Mesothelial cell of epicardium (in vitro differentiated cells): Measurements from ENCODE around the gene UBE2E2. TPM values are rescaled to one million over a fixed set of nuclear protein-coding genes. Genes with fewer than 3 reads are reported as not detected.

Experiments used
- DNase-seq, 2 experiments: peaks; one replicate each; pipeline ENCODE4 v3.0.0; 2021; ENCODE audit warnings: low spot score in 2 of 2; ENCODE audit not compliant: unreplicated experiment in 2 of 2
- H3K27ac Mint-ChIP-seq: 2 replicates; pipeline ENCODE4 v1.8.0; 2021; ENCODE audit warnings: mixed read lengths
- H3K27me3 Mint-ChIP-seq: 2 replicates; pipeline ENCODE4 v1.8.0; 2021; ENCODE audit warnings: low read depth, mixed read lengths
- H3K36me3 Mint-ChIP-seq: 2 replicates; pipeline ENCODE4 v1.8.0; 2021; ENCODE audit warnings: mixed read lengths
- H3K4me1 Mint-ChIP-seq: 2 replicates; pipeline ENCODE4 v1.8.0; 2021; ENCODE audit warnings: mixed read lengths
- H3K4me3 Mint-ChIP-seq: 2 replicates; pipeline ENCODE4 v1.8.0; 2021; ENCODE audit warnings: mild to moderate bottlenecking, moderate library complexity, mixed read lengths
- H3K9me3 Mint-ChIP-seq: 2 replicates; pipeline ENCODE4 v1.8.0; 2021; ENCODE audit warnings: mixed read lengths
- total RNA-seq: library from RNA; stranded (reverse); gene quantifications from 3 replicates; pipeline ENCODE4 v1.2.1, GENCODE V29; 2021
- TF ChIP-seq, protein P1 (sequence below): fragments of 200-600 bp; sonication (generic); IDR thresholded peaks from one replicate; pipeline ENCODE4 v1.5.0; 2021; ENCODE audit warnings: antibody characterized with exemption; ENCODE audit not compliant: unreplicated experiment

Gene UBE2E2
- total RNA-seq, 1 donor from 2014 or later = 42.3 TPM

DNA sequence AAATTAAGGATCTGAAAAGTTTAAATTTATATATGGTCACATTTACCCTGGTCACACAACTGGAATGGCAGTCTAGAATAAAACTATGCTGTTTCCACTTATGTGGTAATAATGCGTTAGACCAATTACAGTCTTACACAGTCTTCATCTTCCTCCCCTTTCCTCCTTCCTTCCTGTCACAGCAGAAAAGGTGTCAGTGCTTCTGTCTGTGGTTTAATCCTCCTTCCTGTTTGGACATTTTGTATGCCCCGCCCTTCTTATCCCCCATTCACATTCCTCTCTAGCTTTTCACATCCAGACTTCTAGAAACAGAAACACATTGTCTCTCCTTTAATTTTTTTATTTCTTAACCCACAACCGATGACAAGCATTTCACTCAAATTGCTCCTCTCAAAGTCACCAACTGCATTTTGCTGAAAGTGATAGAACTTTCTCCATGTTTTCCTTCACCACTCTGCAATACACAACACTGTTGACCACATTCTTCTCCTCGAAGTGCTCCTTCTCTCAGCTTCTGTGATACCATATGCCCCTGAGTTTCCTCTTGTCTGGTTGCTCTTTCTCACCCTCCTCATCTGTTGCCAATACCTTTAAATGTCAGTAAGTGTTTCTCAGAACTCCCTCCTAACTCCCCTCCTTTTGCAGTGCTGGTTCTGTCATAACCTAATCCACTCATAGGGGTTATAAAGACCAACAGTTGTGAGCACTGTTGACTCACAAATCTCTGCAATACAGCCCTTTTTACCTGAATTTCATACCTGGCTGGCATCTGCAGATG lies 271.6 kb downstream of the UBE2E2 start:
- TF ChIP-seq, protein P1, sequence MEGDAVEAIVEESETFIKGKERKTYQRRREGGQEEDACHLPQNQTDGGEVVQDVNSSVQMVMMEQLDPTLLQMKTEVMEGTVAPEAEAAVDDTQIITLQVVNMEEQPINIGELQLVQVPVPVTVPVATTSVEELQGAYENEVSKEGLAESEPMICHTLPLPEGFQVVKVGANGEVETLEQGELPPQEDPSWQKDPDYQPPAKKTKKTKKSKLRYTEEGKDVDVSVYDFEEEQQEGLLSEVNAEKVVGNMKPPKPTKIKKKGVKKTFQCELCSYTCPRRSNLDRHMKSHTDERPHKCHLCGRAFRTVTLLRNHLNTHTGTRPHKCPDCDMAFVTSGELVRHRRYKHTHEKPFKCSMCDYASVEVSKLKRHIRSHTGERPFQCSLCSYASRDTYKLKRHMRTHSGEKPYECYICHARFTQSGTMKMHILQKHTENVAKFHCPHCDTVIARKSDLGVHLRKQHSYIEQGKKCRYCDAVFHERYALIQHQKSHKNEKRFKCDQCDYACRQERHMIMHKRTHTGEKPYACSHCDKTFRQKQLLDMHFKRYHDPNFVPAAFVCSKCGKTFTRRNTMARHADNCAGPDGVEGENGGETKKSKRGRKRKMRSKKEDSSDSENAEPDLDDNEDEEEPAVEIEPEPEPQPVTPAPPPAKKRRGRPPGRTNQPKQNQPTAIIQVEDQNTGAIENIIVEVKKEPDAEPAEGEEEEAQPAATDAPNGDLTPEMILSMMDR = no peak
- DNase-seq = no peak
- Mint-ChIP-seq H3K4me1 (no peaks in the 10 kb centered on the region), H3K36me3 (no peaks in the 10 kb centered on the region), H3K4me3 (no peak overlapping the region), H3K9me3 (peaks cover 6% of the 10 kb centered on the region), H3K27ac (no peak overlapping the region), H3K27me3 (no peaks in the 10 kb centered on the region)

DNA sequence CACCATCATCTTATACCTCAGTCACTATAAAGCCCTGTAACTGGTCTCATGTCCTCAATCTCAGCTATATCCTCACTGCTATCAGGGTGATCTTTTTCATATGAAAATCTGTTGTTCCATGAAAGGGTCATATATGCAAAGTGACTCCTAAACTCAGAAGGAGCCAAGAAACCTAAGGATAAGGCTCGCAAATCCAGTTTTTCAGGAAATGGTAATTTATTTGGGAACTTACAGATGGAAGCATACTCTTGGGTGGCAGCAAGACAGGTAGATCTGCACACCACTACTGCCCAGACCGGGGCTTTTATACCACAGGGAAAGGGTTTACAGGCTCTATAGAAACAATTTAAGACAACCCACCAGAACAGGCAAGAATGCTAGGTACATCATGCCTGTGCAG lies 272.3 kb downstream of the UBE2E2 start:
- TF ChIP-seq, protein P1 = no peak
- DNase-seq = no peak
- H3K27me3 Mint-ChIP-seq = no peaks in the 10 kb centered on the region
- H3K36me3 Mint-ChIP-seq = no peaks in the 10 kb centered on the region
- H3K4me3 Mint-ChIP-seq = no peak overlapping the region
- H3K27ac Mint-ChIP-seq = no peak overlapping the region
- H3K4me1 Mint-ChIP-seq = no peaks in the 10 kb centered on the region
- peaks cover 6% of the 10 kb centered on the region for H3K9me3 Mint-ChIP-seq

DNA sequence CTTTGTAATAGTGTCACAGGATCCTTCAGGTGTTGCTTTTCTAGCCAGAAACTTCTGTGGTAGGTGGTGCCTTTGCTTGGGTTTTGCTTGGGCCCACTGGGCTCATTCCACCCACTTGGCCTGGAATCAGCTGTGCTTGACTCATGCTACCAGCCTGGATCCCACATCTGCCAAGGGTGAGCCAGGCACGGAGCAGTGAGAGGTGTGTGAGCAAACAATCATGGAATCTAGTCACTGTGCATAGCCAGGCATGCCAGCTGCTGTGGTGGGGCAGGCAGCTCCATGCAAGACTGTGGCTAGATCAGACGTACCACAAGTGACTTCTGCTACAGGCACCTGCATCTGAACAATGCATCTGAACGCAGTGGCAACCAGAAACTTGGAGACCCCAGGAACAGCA lies 275.9 kb downstream of the UBE2E2 start:
- Mint-ChIP-seq H3K4me3 (no peak overlapping the region), H3K36me3 (no peaks in the 10 kb centered on the region), H3K27ac (no peak overlapping the region)

DNA sequence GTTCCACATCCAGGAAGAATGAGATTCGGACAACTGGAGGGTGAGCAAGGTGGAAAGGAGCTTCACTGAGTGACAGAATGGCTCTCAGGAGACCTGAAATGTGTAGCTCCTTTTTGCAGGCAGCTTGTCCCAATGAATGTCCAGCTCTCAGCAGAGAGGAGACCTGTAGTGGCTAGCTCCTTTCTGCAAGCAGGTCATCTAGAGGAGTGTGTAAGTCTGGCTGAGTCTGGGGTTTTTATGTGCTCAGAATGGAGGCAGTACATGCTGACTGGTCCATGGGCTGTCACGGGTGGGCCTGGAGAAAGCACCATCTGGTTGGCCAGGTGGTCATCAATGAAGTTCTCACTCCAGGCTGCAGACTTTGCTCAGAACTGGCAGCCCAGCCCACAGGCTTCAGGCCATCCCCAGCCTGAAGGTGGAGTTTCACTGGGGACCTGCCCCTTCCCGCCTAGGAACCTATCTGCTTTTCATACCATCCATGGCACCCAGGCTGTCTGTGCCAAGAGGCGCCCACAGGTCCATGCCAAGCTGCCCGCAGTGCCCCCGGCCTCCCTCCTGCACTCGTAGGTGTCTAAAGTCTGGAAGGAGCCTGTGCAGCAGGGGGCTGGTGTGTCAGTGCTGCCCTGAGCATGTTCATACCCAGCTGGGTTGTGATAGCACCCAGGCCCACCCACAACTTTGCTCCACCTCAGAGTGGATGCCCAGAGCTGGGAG lies 276.6 kb downstream of the UBE2E2 start:
- Mint-ChIP-seq H3K36me3 (peaks cover 2% of the 10 kb centered on the region), H3K4me1 (peaks cover 15% of the 10 kb centered on the region), H3K9me3 (peaks cover 11% of the 10 kb centered on the region), H3K27ac (no peak overlapping the region), H3K27me3 (no peaks in the 10 kb centered on the region), H3K4me3 (no peak overlapping the region)
- DNase-seq = no peak
- TF ChIP-seq, protein P1 = no peak

More for the DNA sequence above, 275.9 kb downstream of the UBE2E2 start:
- TF ChIP-seq, protein P1 = no peak
- no peak for DNase-seq
- H3K9me3 Mint-ChIP-seq = peaks cover 6% of the 10 kb centered on the region
- H3K27me3 Mint-ChIP-seq = no peaks in the 10 kb centered on the region
- H3K4me1 Mint-ChIP-seq = peaks cover 15% of the 10 kb centered on the region

DNA sequence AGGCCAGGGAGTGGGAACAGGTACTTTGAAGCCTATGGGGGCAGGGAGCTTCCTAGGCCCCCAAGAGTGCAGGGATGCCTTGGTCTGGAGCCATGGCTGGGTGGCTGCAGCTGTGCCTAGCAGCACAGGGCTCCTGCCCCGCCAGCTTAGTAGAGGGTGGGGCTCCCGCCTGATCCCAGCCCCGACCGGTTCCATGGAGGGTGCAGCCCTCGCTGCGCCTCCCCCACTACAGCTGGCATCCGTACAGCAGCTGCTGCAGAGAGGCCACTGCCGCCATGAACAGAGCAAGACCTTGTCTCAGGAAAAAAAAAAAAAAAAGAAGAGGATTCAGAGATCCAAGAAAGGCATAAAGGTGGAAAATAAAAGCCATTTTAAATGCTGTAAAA lies 277.2 kb downstream of the UBE2E2 start:
- H3K4me3 Mint-ChIP-seq = no peak overlapping the region
- no peak for DNase-seq
- TF ChIP-seq, protein P1 = no peak
- H3K4me1 Mint-ChIP-seq = peaks cover 15% of the 10 kb centered on the region
- H3K9me3 Mint-ChIP-seq = peaks cover 11% of the 10 kb centered on the region
- no peak overlapping the region for H3K27ac Mint-ChIP-seq
- no peaks in the 10 kb centered on the region for H3K27me3 Mint-ChIP-seq
- H3K36me3 Mint-ChIP-seq = peaks cover 2% of the 10 kb centered on the region
